Body of pancreas (tissue), 4 donors: ENCODE data around the gene GALR1.

ENCODE experiments used
- POLR2A ChIP-seq, 3 donors: fragments of 450-650 bp; IDR thresholded peaks; one replicate each; pipeline ENCODE4 v1.6.1; 2016; ENCODE audit warnings: antibody characterized with exemption in 3 of 3, mild to moderate bottlenecking in 2 of 3
- TF ChIP-seq, protein P1 (sequence below), 7 experiments: fragments of 450-650 bp in 4 of 7; fragments of 200-600 bp in 3 of 7; sonication (generic) in 3 of 7; IDR thresholded peaks; one replicate each; pipeline ENCODE4 v1.5.1; 2016 to 2019; ENCODE audit warnings: antibody characterized with exemption in 7 of 7

- no peak for TF ChIP-seq POLR2A (IDR thresholded peaks at IDR 0.05)
- TF ChIP-seq, protein P1, sequence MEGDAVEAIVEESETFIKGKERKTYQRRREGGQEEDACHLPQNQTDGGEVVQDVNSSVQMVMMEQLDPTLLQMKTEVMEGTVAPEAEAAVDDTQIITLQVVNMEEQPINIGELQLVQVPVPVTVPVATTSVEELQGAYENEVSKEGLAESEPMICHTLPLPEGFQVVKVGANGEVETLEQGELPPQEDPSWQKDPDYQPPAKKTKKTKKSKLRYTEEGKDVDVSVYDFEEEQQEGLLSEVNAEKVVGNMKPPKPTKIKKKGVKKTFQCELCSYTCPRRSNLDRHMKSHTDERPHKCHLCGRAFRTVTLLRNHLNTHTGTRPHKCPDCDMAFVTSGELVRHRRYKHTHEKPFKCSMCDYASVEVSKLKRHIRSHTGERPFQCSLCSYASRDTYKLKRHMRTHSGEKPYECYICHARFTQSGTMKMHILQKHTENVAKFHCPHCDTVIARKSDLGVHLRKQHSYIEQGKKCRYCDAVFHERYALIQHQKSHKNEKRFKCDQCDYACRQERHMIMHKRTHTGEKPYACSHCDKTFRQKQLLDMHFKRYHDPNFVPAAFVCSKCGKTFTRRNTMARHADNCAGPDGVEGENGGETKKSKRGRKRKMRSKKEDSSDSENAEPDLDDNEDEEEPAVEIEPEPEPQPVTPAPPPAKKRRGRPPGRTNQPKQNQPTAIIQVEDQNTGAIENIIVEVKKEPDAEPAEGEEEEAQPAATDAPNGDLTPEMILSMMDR (IDR thresholded peaks at IDR 0.05): no peak
Observed at GRCh38 chr18:77320971-77321559, 71.4 kb downstream of the GALR1 start.
